Sigmoid colon (tissue), 7 donors: ENCODE results near the gene GYG1. TPM values are rescaled to one million over a fixed set of nuclear protein-coding genes. Genes with fewer than 3 reads are reported as not detected.

ENCODE experiments used
- DNase-seq: peaks from one replicate; pipeline ENCODE4 v3.0.0-alpha.2; 2019
- H3K27ac ChIP-seq, 4 donors: fragments of 200-600 bp; sonication (generic); one replicate each; pipeline ENCODE4 v1.5.1; 2016 to 2019; ENCODE audit warnings: mild to moderate bottlenecking in 1 of 4
- H3K27me3 ChIP-seq, 3 donors: fragments of 200-600 bp; sonication (generic); one replicate each; pipeline ENCODE4 v1.5.1; 2019; ENCODE audit warnings: mild to moderate bottlenecking in 1 of 3
- H3K36me3 ChIP-seq, 4 donors: fragments of 200-600 bp; sonication (generic); one replicate each; pipeline ENCODE4 v1.5.1; 2016 to 2019
- H3K4me1 ChIP-seq, 4 donors: fragments of 200-600 bp; sonication (generic); one replicate each; pipeline ENCODE4 v1.5.1; 2017 to 2019
- H3K4me3 ChIP-seq, 4 donors: fragments of 200-600 bp; sonication (generic); one replicate each; pipeline ENCODE4 v1.5.1; 2017 to 2019; ENCODE audit warnings: mild to moderate bottlenecking in 2 of 4, moderate library complexity in 1 of 4
- H3K9me3 ChIP-seq, 4 donors: fragments of 200-600 bp in 3 of 4; sonication (generic) in 3 of 4; one replicate each; pipeline versions ENCODE4 v1.5.1 to v1.6.1; 2013 to 2019
- EP300 ChIP-seq, 4 donors: sonication (generic); formaldehyde crosslinking; IDR thresholded peaks; one replicate each; pipeline ENCODE4 v1.6.1; 2017; ENCODE audit warnings: antibody characterized with exemption in 4 of 4
- POLR2A ChIP-seq, 2 donors: fragments of 450-650 bp; IDR thresholded peaks; one replicate each; pipeline ENCODE4 v1.6.1; 2016; ENCODE audit warnings: antibody characterized with exemption in 2 of 2, mild to moderate bottlenecking in 2 of 2, moderate library complexity in 2 of 2
- POLR2AphosphoS5 ChIP-seq, 4 donors: sonication (generic); formaldehyde crosslinking; IDR thresholded peaks; one replicate each; pipeline ENCODE4 v1.6.1; 2017; ENCODE audit warnings: antibody characterized with exemption in 4 of 4
- WGBS, 2 donors: extraction: QIAGEN DNeasy Blood & Tissue Kit; methylation state at CpG; one replicate each; pipeline ENCODE4 v1.1.7; 2013; 5-methylcytosine and 5-hydroxymethylcytosine counted together
- intact Hi-C: fragments of 100-400 bp; cut with DNase I; formaldehyde crosslinking; loops from one replicate; pipeline ENCODE4 v1.15.1; 2023
- polyA plus RNA-seq, 3 donors: library from polyadenylated mRNA; stranded (reverse); fragments of 200-250 nt; gene quantifications; one replicate each; pipeline ENCODE4 v1.2.3, GENCODE V29; 2013
- total RNA-seq, 4 donors: library from RNA; depleted of rRNA; stranded (reverse); fragments of >200 nt; gene quantifications; one replicate each; pipeline ENCODE4 v1.1.0, GENCODE V29; 2016
- TF ChIP-seq, protein P1 (sequence below), 4 experiments: fragments of 450-650 bp in 3 of 4; fragments of 200-600 bp in 1 of 4; IDR thresholded peaks; one replicate each; pipeline ENCODE4 v1.5.1; 2016 to 2019; ENCODE audit warnings: antibody characterized with exemption in 4 of 4, mild to moderate bottlenecking in 3 of 4, moderate library complexity in 2 of 4
- donor health status: healthy with polysubstance abuse.
- donor health status: Bipolar disorder and iron deficiency.
- donor health status: healthy.

Gene GYG1
- 100 to 1,000 TPM; 142 to 213 (median 186) TPM for total RNA-seq
- 10 to 100 TPM; 31.8 to 36.0 (median 34.7) TPM for polyA plus RNA-seq

- Histone ChIP-seq H3K9me3 (no peaks in the 10 kb centered on the region), H3K4me1 (peaks cover 0 to 29% (median 28%) of the 10 kb centered on the region in 4 donors), H3K4me3 (peak within 1 kb of the TSS; percentile 92 to 99 (median 94)), H3K27ac (peak within 1 kb of the TSS; percentile 98 to 99 (median 98)), H3K36me3 (peaks cover 0 to 25% (median 15%) of the 10 kb centered on the region in 4 donors), H3K27me3 (no peaks in the 10 kb centered on the region)
- WGBS, 2 donors, result 0% methylated on average over 91 of the region's 91 CpGs
- intact Hi-C loops, result loop anchor here (2.0 to 10.0 kb wide), 2 partner anchors 35 to 93 kb away; partner anchors contain the start of gene HLTF
- TF ChIP-seq POLR2AphosphoS5 (IDR thresholded peaks at IDR 0.05), result peak; percentile 86 to 96 (median 94)
- TF ChIP-seq, protein P1, sequence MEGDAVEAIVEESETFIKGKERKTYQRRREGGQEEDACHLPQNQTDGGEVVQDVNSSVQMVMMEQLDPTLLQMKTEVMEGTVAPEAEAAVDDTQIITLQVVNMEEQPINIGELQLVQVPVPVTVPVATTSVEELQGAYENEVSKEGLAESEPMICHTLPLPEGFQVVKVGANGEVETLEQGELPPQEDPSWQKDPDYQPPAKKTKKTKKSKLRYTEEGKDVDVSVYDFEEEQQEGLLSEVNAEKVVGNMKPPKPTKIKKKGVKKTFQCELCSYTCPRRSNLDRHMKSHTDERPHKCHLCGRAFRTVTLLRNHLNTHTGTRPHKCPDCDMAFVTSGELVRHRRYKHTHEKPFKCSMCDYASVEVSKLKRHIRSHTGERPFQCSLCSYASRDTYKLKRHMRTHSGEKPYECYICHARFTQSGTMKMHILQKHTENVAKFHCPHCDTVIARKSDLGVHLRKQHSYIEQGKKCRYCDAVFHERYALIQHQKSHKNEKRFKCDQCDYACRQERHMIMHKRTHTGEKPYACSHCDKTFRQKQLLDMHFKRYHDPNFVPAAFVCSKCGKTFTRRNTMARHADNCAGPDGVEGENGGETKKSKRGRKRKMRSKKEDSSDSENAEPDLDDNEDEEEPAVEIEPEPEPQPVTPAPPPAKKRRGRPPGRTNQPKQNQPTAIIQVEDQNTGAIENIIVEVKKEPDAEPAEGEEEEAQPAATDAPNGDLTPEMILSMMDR (IDR thresholded peaks at IDR 0.05), result peak in 2 of 4 experiments; percentile 19 to 36
- no peak for TF ChIP-seq EP300 (IDR thresholded peaks at IDR 0.05)
- peak; percentile 58 to 76 for TF ChIP-seq POLR2A (IDR thresholded peaks at IDR 0.05)
- DNase-seq, result peak; percentile 93
Measured at GRCh38 chr3:148991219-148992026, at the start of gene GYG1. TSS of gene GYG1 (plus strand) at chr3:148991540. CDS start at chr3:148991641, 101 bp downstream.

- no peaks in the 10 kb centered on the region for H3K27me3 ChIP-seq
- H3K9me3 ChIP-seq, result no peaks in the 10 kb centered on the region
- peaks cover 0 to 26% (median 11%) of the 10 kb centered on the region in 4 donors for H3K4me1 ChIP-seq
- no peak for TF ChIP-seq POLR2A (IDR thresholded peaks at IDR 0.05)
- TF ChIP-seq, protein P1 (IDR thresholded peaks at IDR 0.05), result peak in 3 of 4 experiments; percentile 60 to 66 (median 65)
- DNase-seq, result no peak
- intact Hi-C loops, result loop anchor here (2.0 kb wide), 1 partner anchor 83 kb away; no protein-coding TSS in a partner anchor
- H3K36me3 ChIP-seq, result no peaks in the 10 kb centered on the region
- WGBS, 2 donors, result 32 to 42% methylated on average over 2 of the region's 2 CpGs
- no peak overlapping the region for H3K4me3 ChIP-seq
- no peak overlapping the region for H3K27ac ChIP-seq
Measured at GRCh38 chr3:148943506-148944205, 47.7 kb upstream of the GYG1 start.

- intact Hi-C loops, result loop anchor here (5.0 kb wide), 3 partner anchors 228 to 638 kb away; no protein-coding TSS in a partner anchor
- WGBS, 2 donors, result 87 to 89% methylated on average over 2 of the region's 2 CpGs
Measured at GRCh38 chr3:148945116-148945515, 46.2 kb upstream of the GYG1 start.

GRCh38 chr3:148948913-148949657, 42.3 kb upstream of the GYG1 start:
- H3K9me3 ChIP-seq, result no peaks in the 10 kb centered on the region
- intact Hi-C loops, result loop anchor here (5.0 kb wide), 3 partner anchors 232 to 642 kb away; no protein-coding TSS in a partner anchor
- peak overlapping the region in 3 of 4 donors; percentile 79 to 92 (median 92) for H3K27ac ChIP-seq

More at GRCh38 chr3:148945116-148945515, 46.2 kb upstream of the GYG1 start:
- TF ChIP-seq EP300 (IDR thresholded peaks at IDR 0.05) (no peak), POLR2AphosphoS5 (IDR thresholded peaks at IDR 0.05) (no peak), POLR2A (IDR thresholded peaks at IDR 0.05) (no peak)
- TF ChIP-seq, protein P1 (IDR thresholded peaks at IDR 0.05), result no peak
- no peaks in the 10 kb centered on the region for H3K36me3 ChIP-seq
- no peak for DNase-seq
- H3K4me3 ChIP-seq, result no peak overlapping the region
- no peaks in the 10 kb centered on the region for H3K9me3 ChIP-seq
- H3K27ac ChIP-seq, result no peak overlapping the region
- peaks cover 0 to 39% (median 17%) of the 10 kb centered on the region in 4 donors for H3K4me1 ChIP-seq
- H3K27me3 ChIP-seq, result no peaks in the 10 kb centered on the region

More at GRCh38 chr3:148948913-148949657, 42.3 kb upstream of the GYG1 start:
- TF ChIP-seq EP300 (IDR thresholded peaks at IDR 0.05) (peak in 2 of 4 donors; percentile 32 to 41), POLR2A (IDR thresholded peaks at IDR 0.05) (no peak), POLR2AphosphoS5 (IDR thresholded peaks at IDR 0.05) (peak in 3 of 4 donors; percentile 61 to 79 (median 76))
- TF ChIP-seq, protein P1 (IDR thresholded peaks at IDR 0.05), result no peak
- Histone ChIP-seq H3K36me3 (no peaks in the 10 kb centered on the region), H3K4me1 (peaks cover 0 to 60% (median 30%) of the 10 kb centered on the region in 4 donors), H3K4me3 (no peak overlapping the region), H3K27me3 (no peaks in the 10 kb centered on the region)
- 72 to 82% methylated on average over 8 of the region's 8 CpGs for WGBS, 2 donors
- no peak for DNase-seq
